Stimulated activated naive CD8-positive, alpha-beta T cell treated with anti-CD3 and anti-CD28 coated beads, Interleukin-15, Interleukin-2, amounts not matched to agents 100 ng/mL and 50 ng/mL, for 24 hours (primary cell): ENCODE data around the gene MITF.

ENCODE experiments used
- H3K27ac Mint-ChIP-seq: one replicate; pipeline ENCODE4 v1.8.0; 2021; ENCODE audit warnings: mild to moderate bottlenecking, mixed read lengths
- H3K27me3 Mint-ChIP-seq: one replicate; pipeline ENCODE4 v1.8.0; 2021; ENCODE audit warnings: mixed read lengths
- H3K36me3 Mint-ChIP-seq: one replicate; pipeline ENCODE4 v1.8.0; 2021; ENCODE audit warnings: low read depth, mixed read lengths
- H3K4me1 Mint-ChIP-seq: one replicate; pipeline ENCODE4 v1.8.0; 2021; ENCODE audit warnings: low read depth, mixed read lengths
- H3K4me3 Mint-ChIP-seq: one replicate; pipeline ENCODE4 v1.8.0; 2021; ENCODE audit warnings: mild to moderate bottlenecking, mixed read lengths
- H3K9me3 Mint-ChIP-seq: one replicate; pipeline ENCODE4 v1.8.0; 2021; ENCODE audit warnings: mixed read lengths

The MITF gene

GRCh38 chr3:69716119-69716518 is 23.1 kb upstream of the MITF start:
- no peaks in the 10 kb centered on the region for H3K9me3 Mint-ChIP-seq

GRCh38 chr3:69718866-69719586 is 20.2 kb upstream of the MITF start:
- H3K9me3 Mint-ChIP-seq, result no peaks in the 10 kb centered on the region
- no peaks in the 10 kb centered on the region for H3K4me1 Mint-ChIP-seq
- no peaks in the 10 kb centered on the region for H3K27me3 Mint-ChIP-seq
- no peak overlapping the region for H3K4me3 Mint-ChIP-seq
- H3K27ac Mint-ChIP-seq, result no peak overlapping the region
- no peaks in the 10 kb centered on the region for H3K36me3 Mint-ChIP-seq

More at GRCh38 chr3:69716119-69716518, 23.1 kb upstream of the MITF start:
- H3K27me3 Mint-ChIP-seq, result no peaks in the 10 kb centered on the region
- no peaks in the 10 kb centered on the region for H3K4me1 Mint-ChIP-seq
- H3K27ac Mint-ChIP-seq, result no peak overlapping the region
- H3K4me3 Mint-ChIP-seq, result no peak overlapping the region
- no peaks in the 10 kb centered on the region for H3K36me3 Mint-ChIP-seq

- Mint-ChIP-seq H3K36me3 (no peaks in the 10 kb centered on the region), H3K27ac (no peak overlapping the region), H3K4me3 (no peak overlapping the region), H3K27me3 (no peaks in the 10 kb centered on the region), H3K9me3 (no peaks in the 10 kb centered on the region), H3K4me1 (no peaks in the 10 kb centered on the region)
Observed at GRCh38 chr3:69719587-69720122, 19.6 kb upstream of the MITF start.

- Mint-ChIP-seq H3K4me1 (no peaks in the 10 kb centered on the region), H3K36me3 (no peaks in the 10 kb centered on the region), H3K27me3 (no peaks in the 10 kb centered on the region), H3K27ac (no peak overlapping the region), H3K4me3 (no peak overlapping the region), H3K9me3 (no peaks in the 10 kb centered on the region)
Observed at GRCh38 chr3:69720824-69721223, 18.4 kb upstream of the MITF start.

GRCh38 chr3:69723389-69723788 is 15.9 kb upstream of the MITF start:
- no peaks in the 10 kb centered on the region for H3K4me1 Mint-ChIP-seq
- no peaks in the 10 kb centered on the region for H3K27me3 Mint-ChIP-seq
- no peak overlapping the region for H3K27ac Mint-ChIP-seq
- no peaks in the 10 kb centered on the region for H3K36me3 Mint-ChIP-seq
- H3K4me3 Mint-ChIP-seq, result no peak overlapping the region
- no peaks in the 10 kb centered on the region for H3K9me3 Mint-ChIP-seq

GRCh38 chr3:69724722-69725435 is 14.4 kb upstream of the MITF start:
- Mint-ChIP-seq H3K27ac (no peak overlapping the region), H3K36me3 (no peaks in the 10 kb centered on the region), H3K4me3 (no peak overlapping the region), H3K4me1 (no peaks in the 10 kb centered on the region), H3K9me3 (no peaks in the 10 kb centered on the region), H3K27me3 (no peaks in the 10 kb centered on the region)

GRCh38 chr3:69725994-69726571 is 13.2 kb upstream of the MITF start:
- Mint-ChIP-seq H3K27ac (no peak overlapping the region), H3K4me3 (no peak overlapping the region), H3K27me3 (no peaks in the 10 kb centered on the region), H3K4me1 (no peaks in the 10 kb centered on the region), H3K36me3 (no peaks in the 10 kb centered on the region), H3K9me3 (no peaks in the 10 kb centered on the region)

GRCh38 chr3:69729147-69729919 is 9.9 kb upstream of the MITF start:
- Mint-ChIP-seq H3K4me1 (no peaks in the 10 kb centered on the region), H3K4me3 (no peak overlapping the region), H3K36me3 (no peaks in the 10 kb centered on the region), H3K9me3 (no peaks in the 10 kb centered on the region), H3K27me3 (no peaks in the 10 kb centered on the region), H3K27ac (no peak overlapping the region)

GRCh38 chr3:69731080-69731479 is 8.2 kb upstream of the MITF start:
- H3K27me3 Mint-ChIP-seq, result peaks cover 7% of the 10 kb centered on the region
- H3K27ac Mint-ChIP-seq, result no peak overlapping the region
- no peaks in the 10 kb centered on the region for H3K9me3 Mint-ChIP-seq
- no peaks in the 10 kb centered on the region for H3K4me1 Mint-ChIP-seq
- no peaks in the 10 kb centered on the region for H3K36me3 Mint-ChIP-seq
- no peak overlapping the region for H3K4me3 Mint-ChIP-seq

- H3K27me3 Mint-ChIP-seq, result peaks cover 45% of the 10 kb centered on the region
- no peaks in the 10 kb centered on the region for H3K9me3 Mint-ChIP-seq
- no peak overlapping the region for H3K4me3 Mint-ChIP-seq
- H3K27ac Mint-ChIP-seq, result no peak overlapping the region
- no peaks in the 10 kb centered on the region for H3K36me3 Mint-ChIP-seq
- H3K4me1 Mint-ChIP-seq, result peaks cover 4% of the 10 kb centered on the region
Observed at GRCh38 chr3:69735893-69736292, 3.4 kb upstream of the MITF start.

- H3K36me3 Mint-ChIP-seq, result no peaks in the 10 kb centered on the region
- H3K27ac Mint-ChIP-seq, result no peak overlapping the region
- no peak overlapping the region for H3K4me3 Mint-ChIP-seq
- no peaks in the 10 kb centered on the region for H3K9me3 Mint-ChIP-seq
- peaks cover 4% of the 10 kb centered on the region for H3K4me1 Mint-ChIP-seq
- peaks cover 58% of the 10 kb centered on the region for H3K27me3 Mint-ChIP-seq
Observed at GRCh38 chr3:69737392-69737791, 1.9 kb upstream of the MITF start.

GRCh38 chr3:69738315-69738714 is 949 bp upstream of the MITF start:
- H3K27ac Mint-ChIP-seq, result no peak overlapping the region
- H3K4me3 Mint-ChIP-seq, result peak overlapping the region; percentile 68
- no peaks in the 10 kb centered on the region for H3K9me3 Mint-ChIP-seq
- H3K4me1 Mint-ChIP-seq, result peaks cover 4% of the 10 kb centered on the region
- peaks cover 61% of the 10 kb centered on the region for H3K27me3 Mint-ChIP-seq
- H3K36me3 Mint-ChIP-seq, result no peaks in the 10 kb centered on the region

- Mint-ChIP-seq H3K27ac (no peak overlapping the region), H3K27me3 (peaks cover 65% of the 10 kb centered on the region), H3K4me3 (peak overlapping the region; percentile 68), H3K36me3 (no peaks in the 10 kb centered on the region), H3K9me3 (no peaks in the 10 kb centered on the region), H3K4me1 (peaks cover 4% of the 10 kb centered on the region)
Observed at GRCh38 chr3:69738859-69739203, 433 bp upstream of the MITF start.

- Mint-ChIP-seq H3K27me3 (peaks cover 65% of the 10 kb centered on the region), H3K27ac (no peak overlapping the region), H3K9me3 (no peaks in the 10 kb centered on the region), H3K36me3 (no peaks in the 10 kb centered on the region), H3K4me3 (peak overlapping the region; percentile 49), H3K4me1 (peaks cover 4% of the 10 kb centered on the region)
Observed at GRCh38 chr3:69740103-69741021, 1.1 kb downstream of the MITF start.
